ENCODE results near the gene COPS8. TPM values are rescaled to one million over a fixed set of nuclear protein-coding genes. Genes with fewer than 3 reads are reported as not detected.

The COPS8 gene
- total and polyA plus RNA-seq, 2 donors (not counting 3 experiments of a cell fraction or from before 2014, with no cell fraction given): 73.6 to 80.7 TPM

- peaks cover 5% of the 10 kb centered on the region for H3K4me1 ChIP-seq (ENCODE audit: control insufficient read depth, extremely low read depth, insufficient read depth, low read length)
- no peak overlapping the region for H3K4me3 ChIP-seq (replicated peaks in 1 of 3; ENCODE audit: insufficient read depth in 1 of 3, low read depth in 1 of 3, low read length in 3 of 3)
- no peak for DNase-seq (ENCODE audit: low read depth, low spot score)
- no peak for TF ChIP-seq JUN (IDR thresholded peaks at IDR 0.05; ENCODE audit: borderline replicate concordance, insufficient read depth, insufficient read length, low read depth)
- TF ChIP-seq MYC (IDR thresholded peaks at IDR 0.05; ENCODE audit: low read depth, low read length): no peak
- TF ChIP-seq GATA2 (IDR thresholded peaks at IDR 0.05; ENCODE audit: insufficient read depth, insufficient read length, low read depth, low read length): no peak
- no peak for TF ChIP-seq POLR2AphosphoS5 (IDR thresholded peaks at IDR 0.05; ENCODE audit: insufficient read depth, low read depth, low read length)
- TF ChIP-seq MAX (IDR thresholded peaks at IDR 0.05; ENCODE audit: insufficient read depth, insufficient read length): no peak
- TF ChIP-seq FOS (IDR thresholded peaks at IDR 0.05; ENCODE audit: borderline replicate concordance, insufficient read depth, low read length): no peak
- TF ChIP-seq POLR2A (IDR thresholded peaks at IDR 0.05; ENCODE audit: low read depth, low read length): no peak
- no peak for TF ChIP-seq CTCF (IDR thresholded peaks at IDR 0.05; ENCODE audit: extremely low read depth in 1 of 2, insufficient read depth in 1 of 2, low read depth in 1 of 2, low read length in 2 of 2)
- TF ChIP-seq EZH2 (IDR thresholded peaks at IDR 0.05; ENCODE audit: borderline replicate concordance, low read depth, low read length, severe bottlenecking): no peak
- H3K36me3 ChIP-seq (ENCODE audit: control insufficient read depth in 2 of 2, extremely low read depth in 1 of 2, insufficient read depth in 2 of 2, low read length in 2 of 2): no peaks in the 10 kb centered on the region
- ChIA-PET POLR2A (no interaction called here), CTCF (interaction anchor here (1.2 to 1.6 kb wide), 3 partner anchors 20 to 712 kb away, joined by 3 to 6 read pairs (median 3); partner anchors contain the start of gene ACKR3)
- no peak overlapping the region for H3K4me2 ChIP-seq (ENCODE audit: insufficient read depth, low read length)
- no peak overlapping the region for H3K27ac ChIP-seq (ENCODE audit: insufficient read depth, low read depth, low read length)
- H3K27me3 ChIP-seq (ENCODE audit: control insufficient read depth in 2 of 2, insufficient read depth in 2 of 2, low read length in 2 of 2): no peaks in the 10 kb centered on the region
- H4K20me1 ChIP-seq (replicated peaks; ENCODE audit: control insufficient read depth, extremely low read depth, insufficient read depth, low read length): no peaks in the 10 kb centered on the region
- dilution Hi-C loops (cut with MboI; ENCODE audit: extremely low pct_ligation_motif_present, low sequenced_read_pairs): no loop called here
- no TSS peak for BruUV-seq (replicated peaks)
- no peaks in the 10 kb centered on the region for H3K9me3 ChIP-seq (replicated peaks; ENCODE audit: control insufficient read depth, insufficient read depth, low read length)
- no peak for FAIRE-seq
- no peaks in the 10 kb centered on the region for H3K79me2 ChIP-seq (ENCODE audit: control insufficient read depth, insufficient read depth, low read length)
- H2AFZ ChIP-seq (ENCODE audit: low read depth, low read length): no peak overlapping the region
- H3K9ac ChIP-seq (replicated peaks; ENCODE audit: extremely low read depth, insufficient read depth, low read length): no peak overlapping the region
- intact Hi-C loops (cut with micrococcal nuclease): no loop called here
- no peaks in the 10 kb centered on the region for H3K9me1 ChIP-seq (replicated peaks; ENCODE audit: control insufficient read depth, extremely low read depth, insufficient read depth, low read length)
These were observed 30.1 kb upstream of the COPS8 start for GRCh38 chr2:237055386-237056100.
